Upper lobe of left lung (tissue), 6 donors: Measurements from ENCODE around the gene UQCR10. TPM values are rescaled to one million over a fixed set of nuclear protein-coding genes. Genes with fewer than 3 reads are reported as not detected.

Source experiments
- ATAC-seq, 2 donors: fragments of 200-7000 bp; cut with Tn5 transposase; one replicate each; pipeline ENCODE4 v1.9.1; 2022; ENCODE audit warnings: mild to moderate bottlenecking in 2 of 2, moderate library complexity in 2 of 2; ENCODE audit not compliant: low FRiP score in 2 of 2
- DNase-seq, 2 donors: peaks; one replicate each; pipeline ENCODE4 v3.0.0-alpha.2; 2019 to 2020
- H3K27ac ChIP-seq, 4 donors: fragments of 200-600 bp; sonication (generic); one replicate each; pipeline ENCODE4 v1.5.1; 2016 to 2019
- H3K27me3 ChIP-seq, 4 donors: fragments of 200-600 bp; sonication (generic); one replicate each; pipeline ENCODE4 v1.5.1; 2017 to 2019
- H3K36me3 ChIP-seq, 4 donors: fragments of 200-600 bp; sonication (generic); one replicate each; pipeline ENCODE4 v1.5.1; 2016 to 2019
- H3K4me1 ChIP-seq, 4 donors: fragments of 200-600 bp; sonication (generic); one replicate each; pipeline ENCODE4 v1.5.1; 2018 to 2019
- H3K4me3 ChIP-seq, 4 donors: fragments of 200-600 bp; sonication (generic); one replicate each; pipeline ENCODE4 v1.5.1; 2017 to 2019; ENCODE audit warnings: mild to moderate bottlenecking in 2 of 4, moderate library complexity in 1 of 4
- H3K9me3 ChIP-seq, 4 donors: fragments of 200-600 bp; sonication (generic); one replicate each; pipeline ENCODE4 v1.5.1; 2018 to 2019
- EP300 ChIP-seq, 4 donors: sonication (generic); formaldehyde crosslinking; IDR thresholded peaks; one replicate each; pipeline ENCODE4 v1.5.1; 2017; ENCODE audit warnings: antibody characterized with exemption in 4 of 4, control low read depth in 2 of 4
- POLR2A ChIP-seq, 4 donors: fragments of 450-650 bp; IDR thresholded peaks; one replicate each; pipeline ENCODE4 v1.5.1; 2016 to 2017; ENCODE audit warnings: antibody characterized with exemption in 4 of 4, mild to moderate bottlenecking in 2 of 4
- POLR2AphosphoS5 ChIP-seq, 2 donors: sonication (generic); formaldehyde crosslinking; IDR thresholded peaks; one replicate each; pipeline ENCODE4 v1.5.1; 2017; ENCODE audit warnings: antibody characterized with exemption in 2 of 2
- whole genome bisulfite sequencing, 2 donors: methylation state at CpG; one replicate each; pipeline ENCODE4 v1.1.5; 2017 to 2018; 5-methylcytosine and 5-hydroxymethylcytosine counted together
- total RNA-seq, 6 donors: library from RNA; depleted of rRNA in 4 of 6; stranded (reverse); fragments of >200 nt in 4 of 6; gene quantifications; one replicate each; pipeline versions ENCODE4 v1.1.0 to v1.2.1, GENCODE V29; 2016 to 2021
- TF ChIP-seq, protein P1 (sequence below), 6 experiments: fragments of 450-650 bp in 4 of 6; fragments of 200-600 bp in 2 of 6; sonication (generic) in 2 of 6; IDR thresholded peaks; one replicate each; pipeline ENCODE4 v1.5.1; 2016 to 2019; ENCODE audit warnings: antibody characterized with exemption in 6 of 6
- donor health status: DM: no; HTN: no; CAD: no; lungs with moderate emphysema.
- donor health status: DM: no; HTN: yes; CAD: no; lungs with severe emphysema.

Gene UQCR10
- total RNA-seq, 6 donors from 2014 or later, result 50.5 to 107 (median 78.2) TPM

DNA sequence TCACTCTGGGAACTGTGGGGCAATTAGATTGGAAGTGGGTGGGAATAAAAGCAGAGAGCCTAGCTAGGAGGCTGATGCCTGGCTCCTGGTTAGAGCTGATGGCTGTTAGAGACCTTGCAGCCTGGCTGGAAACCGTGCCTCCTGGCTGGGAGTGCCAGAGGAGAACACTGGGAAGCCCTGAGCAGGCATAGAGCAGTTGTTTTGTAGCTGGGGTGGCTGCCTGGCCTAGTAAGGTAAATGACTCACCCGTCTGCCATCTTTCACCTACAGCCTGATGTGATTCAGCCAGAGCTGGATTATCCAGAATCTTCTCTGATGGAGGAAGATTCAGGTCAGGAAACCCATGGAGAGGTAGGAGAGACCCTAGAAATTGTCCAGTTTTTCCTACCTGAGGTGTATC is 6.1 kb downstream of the UQCR10 start:
- Histone ChIP-seq H3K4me3 (no peak overlapping the region), H3K4me1 (peaks cover 8 to 17% (median 12%) of the 10 kb centered on the region in 4 donors), H3K27me3 (no peaks in the 10 kb centered on the region), H3K27ac (no peak overlapping the region), H3K36me3 (peaks cover 0 to 21% (median 16%) of the 10 kb centered on the region in 4 donors), H3K9me3 (no peaks in the 10 kb centered on the region)
- ATAC-seq (no peak), DNase-seq (no peak)
- TF ChIP-seq POLR2A (IDR thresholded peaks at IDR 0.05) (no peak), POLR2AphosphoS5 (IDR thresholded peaks at IDR 0.05) (no peak), EP300 (IDR thresholded peaks at IDR 0.05) (no peak)
- TF ChIP-seq, protein P1, sequence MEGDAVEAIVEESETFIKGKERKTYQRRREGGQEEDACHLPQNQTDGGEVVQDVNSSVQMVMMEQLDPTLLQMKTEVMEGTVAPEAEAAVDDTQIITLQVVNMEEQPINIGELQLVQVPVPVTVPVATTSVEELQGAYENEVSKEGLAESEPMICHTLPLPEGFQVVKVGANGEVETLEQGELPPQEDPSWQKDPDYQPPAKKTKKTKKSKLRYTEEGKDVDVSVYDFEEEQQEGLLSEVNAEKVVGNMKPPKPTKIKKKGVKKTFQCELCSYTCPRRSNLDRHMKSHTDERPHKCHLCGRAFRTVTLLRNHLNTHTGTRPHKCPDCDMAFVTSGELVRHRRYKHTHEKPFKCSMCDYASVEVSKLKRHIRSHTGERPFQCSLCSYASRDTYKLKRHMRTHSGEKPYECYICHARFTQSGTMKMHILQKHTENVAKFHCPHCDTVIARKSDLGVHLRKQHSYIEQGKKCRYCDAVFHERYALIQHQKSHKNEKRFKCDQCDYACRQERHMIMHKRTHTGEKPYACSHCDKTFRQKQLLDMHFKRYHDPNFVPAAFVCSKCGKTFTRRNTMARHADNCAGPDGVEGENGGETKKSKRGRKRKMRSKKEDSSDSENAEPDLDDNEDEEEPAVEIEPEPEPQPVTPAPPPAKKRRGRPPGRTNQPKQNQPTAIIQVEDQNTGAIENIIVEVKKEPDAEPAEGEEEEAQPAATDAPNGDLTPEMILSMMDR (IDR thresholded peaks at IDR 0.05), result no peak
- 75 to 80% methylated on average over 1 to 2 of the region's 2 CpGs for WGBS, 2 donors

DNA sequence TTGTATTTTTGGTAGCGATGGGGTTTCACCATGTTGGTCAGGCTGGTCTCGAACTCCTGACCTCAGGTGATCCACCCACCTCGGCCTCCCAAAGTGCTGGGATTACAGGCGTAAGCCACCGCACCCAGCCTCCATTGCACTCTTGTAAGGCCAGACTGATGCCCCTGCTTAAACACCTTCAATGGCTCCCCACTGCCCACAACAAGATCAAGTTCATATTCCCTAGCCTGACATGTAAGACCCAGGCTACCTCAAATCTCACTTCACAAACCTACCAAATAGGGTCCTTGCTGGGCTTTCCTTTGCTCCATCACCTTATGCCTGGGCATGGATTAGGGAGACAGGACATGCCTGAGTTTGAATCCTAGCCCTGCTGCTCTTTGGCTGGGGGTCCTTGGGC is 13.1 kb downstream of the UQCR10 start:
- no peak for DNase-seq
- H3K27ac ChIP-seq, result no peak overlapping the region

DNA sequence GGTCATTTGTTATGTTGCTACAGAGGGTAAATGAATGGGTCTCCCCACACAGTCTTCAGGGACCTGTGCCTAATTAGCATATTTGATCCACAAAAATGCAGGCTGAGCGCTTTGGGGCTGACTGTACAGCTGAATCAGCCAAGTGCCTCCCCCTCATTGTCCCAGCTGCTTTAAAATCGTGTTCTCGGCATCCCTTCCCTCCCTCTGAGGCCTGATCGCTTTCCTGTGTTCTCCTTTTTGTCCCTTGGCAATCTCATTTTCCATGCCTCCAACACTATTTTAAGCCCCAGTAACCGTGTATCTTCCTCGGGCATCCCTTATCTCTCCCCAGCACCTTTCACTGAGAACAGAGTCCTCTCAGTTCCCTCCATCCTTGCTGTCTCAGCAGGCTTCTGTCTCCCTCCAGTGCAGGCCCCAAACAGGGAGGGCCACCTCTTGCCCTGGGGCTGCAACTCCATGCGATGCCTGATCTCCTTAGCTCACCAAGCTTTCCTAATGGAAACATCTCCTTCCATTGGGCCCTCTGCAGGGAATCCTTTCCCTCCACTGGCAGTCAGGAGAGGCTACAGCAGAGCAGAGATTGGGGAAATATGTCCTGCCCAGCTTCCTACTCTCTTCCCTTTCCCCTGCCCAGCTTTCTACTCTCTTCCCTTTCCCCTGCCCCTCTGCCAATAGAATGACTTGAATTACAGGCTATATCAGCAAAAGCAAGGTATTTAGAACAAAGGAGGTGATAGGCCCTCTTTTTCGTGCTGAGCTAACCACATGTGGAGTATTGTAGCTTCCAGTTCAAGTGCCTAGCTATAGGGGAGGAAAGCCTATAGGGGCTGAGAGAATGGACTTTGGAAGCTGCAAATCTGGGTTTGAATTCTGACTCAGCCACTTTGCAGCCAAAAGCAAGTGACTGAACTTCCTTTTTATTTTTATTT is 13.8 kb downstream of the UQCR10 start:
- ATAC-seq, result peak in 1 of 2 donors; percentile 31
- H3K27me3 ChIP-seq, result no peaks in the 10 kb centered on the region
- H3K4me1 ChIP-seq, result peaks cover 4 to 21% (median 18%) of the 10 kb centered on the region in 4 donors

More for the DNA sequence above, 13.1 kb downstream of the UQCR10 start:
- WGBS, 2 donors, result 92 to 98% methylated on average over 5 of the region's 5 CpGs
- Histone ChIP-seq H3K36me3 (no peaks in the 10 kb centered on the region), H3K4me1 (peaks cover 4 to 19% (median 17%) of the 10 kb centered on the region in 4 donors), H3K4me3 (no peak overlapping the region), H3K9me3 (no peaks in the 10 kb centered on the region), H3K27me3 (no peaks in the 10 kb centered on the region)
- TF ChIP-seq POLR2AphosphoS5 (IDR thresholded peaks at IDR 0.05), result no peak
- no peak for TF ChIP-seq EP300 (IDR thresholded peaks at IDR 0.05)
- no peak for ATAC-seq

DNA sequence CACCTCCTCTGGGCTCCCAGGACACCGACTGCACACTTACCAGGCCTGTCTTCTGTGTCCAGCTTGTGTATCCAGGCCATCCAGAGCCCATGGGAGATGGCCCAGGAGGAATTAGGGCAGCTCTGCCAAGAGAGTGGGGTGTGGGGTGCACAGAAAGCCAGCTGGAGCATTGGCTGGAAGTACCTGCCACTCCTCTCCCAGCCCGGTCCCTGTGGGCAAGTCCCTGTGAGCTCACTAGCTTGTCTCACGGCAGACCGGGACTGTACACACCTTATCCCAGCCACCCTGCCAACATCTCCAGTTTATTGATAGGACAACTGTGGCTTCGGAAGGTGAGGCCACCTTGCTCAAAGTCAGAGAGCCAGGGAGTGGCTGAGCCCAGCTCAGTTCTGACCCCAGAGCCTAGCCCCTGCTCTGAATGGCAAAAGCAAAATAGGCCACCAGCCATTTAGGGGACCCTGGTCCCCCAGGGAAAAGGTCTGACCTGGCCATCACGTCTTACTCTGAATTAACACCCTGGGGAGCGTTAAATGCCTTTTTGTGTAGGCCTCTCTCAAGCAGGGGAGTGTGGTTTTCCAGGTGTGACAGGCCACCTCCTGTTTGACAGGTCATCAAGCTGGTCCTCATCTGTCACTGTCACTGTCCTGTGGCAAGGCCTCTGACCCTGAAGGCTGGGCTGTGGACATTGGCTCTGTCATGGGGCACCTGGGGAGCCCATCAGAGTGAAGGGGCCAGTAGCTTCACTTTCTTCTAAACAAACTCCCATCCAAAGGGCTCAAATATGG is 15.1 kb downstream of the UQCR10 start:
- Histone ChIP-seq H3K27ac (peak overlapping the region in 2 of 4 donors; percentile 26 to 28), H3K9me3 (no peaks in the 10 kb centered on the region), H3K27me3 (no peaks in the 10 kb centered on the region), H3K4me3 (no peak overlapping the region), H3K4me1 (peaks cover 4 to 21% (median 18%) of the 10 kb centered on the region in 4 donors), H3K36me3 (peaks cover 0 to 1% (median 0%) of the 10 kb centered on the region in 4 donors)
- no peak for TF ChIP-seq EP300 (IDR thresholded peaks at IDR 0.05)
- TF ChIP-seq POLR2AphosphoS5 (IDR thresholded peaks at IDR 0.05), result no peak
- TF ChIP-seq, protein P1 (IDR thresholded peaks at IDR 0.05), result no peak
- TF ChIP-seq POLR2A (IDR thresholded peaks at IDR 0.05), result no peak
- WGBS, 2 donors, result 60 to 68% methylated on average over 5 to 7 of the region's 7 CpGs
- DNase-seq (peak in 1 of 2 donors; percentile 75), ATAC-seq (peak; percentile 48 to 62)

More for the DNA sequence above, 13.8 kb downstream of the UQCR10 start:
- peak overlapping the region in 1 of 4 donors; percentile 28 for H3K27ac ChIP-seq
- DNase-seq, result no peak
- H3K4me3 ChIP-seq, result no peak overlapping the region
- H3K36me3 ChIP-seq, result no peaks in the 10 kb centered on the region
- 73 to 75% methylated on average over 8 of the region's 8 CpGs for WGBS, 2 donors
- H3K9me3 ChIP-seq, result no peaks in the 10 kb centered on the region
- TF ChIP-seq POLR2AphosphoS5 (IDR thresholded peaks at IDR 0.05) (no peak), EP300 (IDR thresholded peaks at IDR 0.05) (no peak), POLR2A (IDR thresholded peaks at IDR 0.05) (no peak)
- TF ChIP-seq, protein P1 (IDR thresholded peaks at IDR 0.05), result no peak
